H1 (cell line): ENCODE data around the gene RNF13. TPM values are rescaled to one million over a fixed set of nuclear protein-coding genes. Genes with fewer than 3 reads are reported as not detected.

ENCODE experiments used
- CTCF ChIA-PET: fragments of 300-600 bp; sonication (Branson Sonifier 250); formaldehyde crosslinking; loops from one replicate; lab custom pipeline; 2021; ENCODE audit not compliant: partially characterized antibody; lab: Charles Lee
- POLR2A ChIA-PET: fragments of 300-600 bp; sonication (Branson Sonifier 250); formaldehyde crosslinking; loops from one replicate; lab custom pipeline; 2021; ENCODE audit warnings: inconsistent platforms; ENCODE audit not compliant: partially characterized antibody; lab: Charles Lee
- DNase-seq, 2 experiments: peaks; one replicate each; pipeline versions ENCODE4 v3.0.0 to v3.0.0-alpha.2; 2010 to 2022; ENCODE audit warnings: low spot score in 2 of 2, low read depth in 1 of 2, mixed read lengths in 1 of 2
- FAIRE-seq: peaks from 2 replicates; lab custom pipeline; 2011; peaks lifted over from hg19 to GRCh38; lab: Jason Lieb, UNC
- H2AFZ ChIP-seq: 2 replicates; pipeline ENCODE4 v1.8.1; 2012; ENCODE audit warnings: low read length, inconsistent platforms
- H2AK5ac ChIP-seq: 2 replicates; pipeline ENCODE4 v1.6.1; 2013; ENCODE audit warnings: low read depth, low read length
- H2BK120ac ChIP-seq: replicated peaks from 2 replicates; pipeline ENCODE3; 2013; ENCODE audit warnings: low read depth, low read length, inconsistent platforms
- H2BK12ac ChIP-seq: 2 replicates; pipeline ENCODE4 v1.6.1; 2013; ENCODE audit warnings: low read depth, low read length
- H2BK15ac ChIP-seq: 2 replicates; pipeline ENCODE4 v1.6.1; 2013; ENCODE audit warnings: low read length
- H2BK20ac ChIP-seq: 2 replicates; pipeline ENCODE4 v1.6.1; 2013; ENCODE audit warnings: low read length
- H2BK5ac ChIP-seq: 2 replicates; pipeline ENCODE4 v1.6.1; 2013; ENCODE audit warnings: low read depth, low read length
- H3K14ac ChIP-seq: 2 replicates; pipeline ENCODE4 v1.6.1; 2013; ENCODE audit warnings: inconsistent platforms; ENCODE audit not compliant: insufficient read length
- H3K18ac ChIP-seq: 2 replicates; pipeline ENCODE4 v1.6.1; 2013; ENCODE audit warnings: low read length; ENCODE audit errors: extremely low read depth
- H3K23ac ChIP-seq: 2 replicates; pipeline ENCODE4 v1.6.1; 2013; ENCODE audit warnings: inconsistent platforms; ENCODE audit not compliant: insufficient read length
- H3K23me2 ChIP-seq: 2 replicates; pipeline ENCODE4 v1.6.1; 2013; ENCODE audit warnings: low read depth, low read length
- H3K27ac ChIP-seq: 2 replicates; pipeline ENCODE4 v1.6.1; 2011; ENCODE audit warnings: low read depth, low read length, inconsistent platforms
- H3K27me3 ChIP-seq, 4 experiments: replicated peaks in 1 of 4; 1 replicate in 1 of 4; 2 replicates in 3 of 4; pipeline versions ENCODE4 v1.6.1 to v1.8.1; 2011 to 2013; ENCODE audit warnings: low read length in 3 of 4, mild to moderate bottlenecking in 3 of 4, inconsistent platforms in 2 of 4, mixed read lengths in 2 of 4, moderate library complexity in 1 of 4; ENCODE audit not compliant: control insufficient read depth in 3 of 4, insufficient read depth in 3 of 4; ENCODE audit errors: extremely low read depth in 1 of 4
- H3K36me3 ChIP-seq, 4 experiments: 2 replicates each; pipeline versions ENCODE4 v1.6.1 to v1.8.1; 2011 to 2013; ENCODE audit warnings: mild to moderate bottlenecking in 4 of 4, low read length in 3 of 4, moderate library complexity in 2 of 4, control low read depth in 1 of 4, inconsistent platforms in 1 of 4; ENCODE audit not compliant: insufficient read depth in 4 of 4, control insufficient read depth in 2 of 4
- H3K4ac ChIP-seq: replicated peaks from 2 replicates; pipeline ENCODE3; 2013; ENCODE audit warnings: low read length, low read depth, mixed read lengths, inconsistent platforms; ENCODE audit not compliant: insufficient read length
- H3K4me1 ChIP-seq, 4 experiments: replicated peaks in 1 of 4; 1 replicate in 1 of 4; 2 replicates in 3 of 4; pipeline versions ENCODE4 v1.6.1 to v1.8.1; 2011 to 2013; ENCODE audit warnings: low read length in 3 of 4, inconsistent platforms in 2 of 4, mixed read lengths in 1 of 4; ENCODE audit not compliant: insufficient read depth in 4 of 4, control insufficient read depth in 3 of 4
- H3K4me2 ChIP-seq, 2 experiments: 2 replicates each; pipeline versions ENCODE4 v1.6.1 to v1.8.1; 2011 to 2013; ENCODE audit warnings: low read depth in 2 of 2, low read length in 2 of 2, control low read depth in 1 of 2, inconsistent platforms in 1 of 2, mild to moderate bottlenecking in 1 of 2; ENCODE audit not compliant: insufficient read depth in 1 of 2
- H3K4me3 ChIP-seq, 4 experiments: fragments of 200-600, 300-600 bp in 1 of 4; sonication (generic), shearing (Covaris generic), sonication (Bioruptor Twin) in 1 of 4; 2 replicates each; pipeline versions ENCODE4 v1.5.1 to v1.8.1; 2011 to 2016; ENCODE audit warnings: low read length in 4 of 4, low read depth in 3 of 4, control low read depth in 2 of 4, inconsistent platforms in 2 of 4, mild to moderate bottlenecking in 2 of 4, mixed read lengths in 1 of 4, moderate library complexity in 1 of 4; ENCODE audit not compliant: insufficient read depth in 2 of 4; ENCODE audit errors: extremely low read depth in 1 of 4
- H3K56ac ChIP-seq: replicated peaks from 2 replicates; pipeline ENCODE3; 2013; ENCODE audit warnings: low read depth, mild to moderate bottlenecking, mixed read lengths, low read length, inconsistent platforms; ENCODE audit not compliant: insufficient read length
- H3K79me1 ChIP-seq: 2 replicates; pipeline ENCODE4 v1.6.1; 2013; ENCODE audit warnings: low read depth, low read length, control low read depth
- H3K79me2 ChIP-seq, 2 experiments: 2 replicates each; pipeline versions ENCODE4 v1.6.1 to v1.8.1; 2012 to 2013; ENCODE audit warnings: low read length in 2 of 2, mild to moderate bottlenecking in 2 of 2, inconsistent platforms in 1 of 2; ENCODE audit not compliant: insufficient read depth in 2 of 2, control insufficient read depth in 1 of 2
- H3K9ac ChIP-seq, 4 experiments: replicated peaks in 1 of 4; 1 replicate in 1 of 4; 2 replicates in 3 of 4; pipeline versions ENCODE4 v1.6.1 to v1.8.1; 2011 to 2013; ENCODE audit warnings: low read depth in 3 of 4, low read length in 3 of 4, control low read depth in 2 of 4, mild to moderate bottlenecking in 2 of 4, moderate library complexity in 2 of 4, inconsistent platforms in 1 of 4; ENCODE audit errors: extremely low read depth in 1 of 4
- H3K9me3 ChIP-seq, 2 experiments: 2 replicates each; pipeline versions ENCODE4 v1.6.1 to v1.8.1; 2012 to 2013; ENCODE audit warnings: mild to moderate bottlenecking in 2 of 2, moderate library complexity in 2 of 2, control low read depth in 1 of 2, inconsistent platforms in 1 of 2, low read depth in 1 of 2, low read length in 1 of 2, mixed read lengths in 1 of 2; ENCODE audit not compliant: insufficient read depth in 2 of 2
- H4K20me1 ChIP-seq, 2 experiments: replicated peaks in 1 of 2; 2 replicates each; pipeline versions ENCODE3 to v1.8.1; 2011 to 2013; ENCODE audit warnings: inconsistent platforms in 2 of 2, low read length in 2 of 2, mild to moderate bottlenecking in 1 of 2; ENCODE audit not compliant: insufficient read depth in 2 of 2, control insufficient read depth in 1 of 2
- H4K5ac ChIP-seq: 2 replicates; pipeline ENCODE4 v1.6.1; 2013; ENCODE audit warnings: low read length, low read depth, mixed read lengths, inconsistent platforms; ENCODE audit not compliant: insufficient read length
- H4K8ac ChIP-seq: 2 replicates; pipeline ENCODE4 v1.8.0; 2013; ENCODE audit warnings: mild to moderate bottlenecking, moderate library complexity, low read length, inconsistent platforms; ENCODE audit not compliant: insufficient read depth; ENCODE audit errors: extremely low read depth
- H4K91ac ChIP-seq: replicated peaks from 2 replicates; pipeline ENCODE3; 2013; ENCODE audit warnings: low read length, mixed read lengths, inconsistent platforms; ENCODE audit not compliant: insufficient read length
- RNF2 ChIP-seq: fragments of 200-900, 300-1000 bp; sonication (generic); IDR thresholded peaks from 2 replicates; pipeline ENCODE4 v1.7.1; 2016; ENCODE audit warnings: borderline replicate concordance, low read depth, mild to moderate bottlenecking, antibody characterized with exemption, low read length; ENCODE audit not compliant: poor library complexity, severe bottlenecking; ENCODE audit errors: missing control alignments
- SAP30 ChIP-seq: fragments of 300-600 bp; sonication (generic); IDR thresholded peaks from 2 replicates; pipeline ENCODE4 v1.7.1; 2012; ENCODE audit warnings: low read length, moderate library complexity, mild to moderate bottlenecking, inconsistent platforms; ENCODE audit not compliant: insufficient read depth, insufficient replicate concordance
- WGBS, 2 experiments: shearing (Covaris generic) in 1 of 2; methylation state at CpG; one replicate each; pipeline versions ENCODE4 v1.1.6 to v1.1.7; 2013 to 2015; ENCODE audit warnings: low lambda C conversion rate in 2 of 2, mixed read lengths in 2 of 2, inconsistent platforms in 1 of 2, low coverage in 1 of 2, missing lambda C conversion rate in 1 of 2; ENCODE audit not compliant: insufficient replicate concordance in 2 of 2, insufficient coverage in 1 of 2, insufficient read length in 1 of 2; ENCODE audit errors: extremely low coverage in 1 of 2, missing lambda C conversion rate in 1 of 2; 5-methylcytosine and 5-hydroxymethylcytosine counted together
- polyA plus RNA-seq, 7 experiments: library from polyadenylated mRNA; depleted of rRNA in 3 of 7; stranded (reverse) in 5 of 7; unstranded in 2 of 7; fragments of >200 nt in 5 of 7; fragments of 200-250 nt in 2 of 7; gene quantifications; 1 replicate in 5 of 7; 2 replicates in 1 of 7; 4 replicates in 1 of 7; pipeline versions ENCODE4 v1.2.1 to v1.2.3, GENCODE V29; 2011 to 2013; ENCODE audit warnings: missing spikeins in 2 of 7, mixed read lengths in 2 of 7
- total RNA-seq: library from RNA; stranded (reverse); fragmentation: NEBNext Ultra II Directional; extraction: Animal tissue kit (Norgen Biotek cat#: 25700); gene quantifications from 2 replicates; pipeline ENCODE4 v1.2.1, GENCODE V29; 2021

Gene RNF13
- total and polyA plus RNA-seq, 2 of the 8 experiments (the other 6 are each of a cell fraction or from before 2014, with no cell fraction given): 19.4 to 35.4 TPM

DNA sequence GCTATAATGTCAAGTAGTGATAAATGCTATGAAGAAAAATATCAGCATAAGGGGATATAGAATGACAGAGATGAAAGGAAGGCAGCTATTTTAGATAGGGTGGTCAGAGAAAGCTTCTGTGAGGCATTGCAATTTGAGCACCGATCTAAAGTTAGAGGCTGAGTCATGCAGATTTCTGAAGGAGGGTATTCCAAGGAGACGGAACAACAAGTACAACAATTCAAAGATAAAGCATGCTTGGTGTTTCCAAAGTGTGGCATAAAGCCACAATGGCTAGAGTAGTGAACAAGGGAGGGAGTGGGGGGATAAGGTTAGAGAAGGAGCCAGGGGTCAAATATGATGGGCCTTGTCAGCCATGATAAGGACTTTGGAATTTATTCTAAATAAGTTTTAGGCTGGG, 85.8 kb downstream of the RNF13 start:
- H3K23ac ChIP-seq: no peak overlapping the region
- no peak overlapping the region for H3K14ac ChIP-seq
- no peaks in the 10 kb centered on the region for H3K4me1 ChIP-seq
- H2BK120ac ChIP-seq: no peak overlapping the region
- H3K79me2 ChIP-seq: no peaks in the 10 kb centered on the region
- no peak for TF ChIP-seq SAP30
- no peak for TF ChIP-seq RNF2
- TF ChIP-seq, all 59 proteins: peak for 0
- FAIRE-seq: no peak
- Histone ChIP-seq H2BK20ac (no peak overlapping the region), H3K18ac (no peak overlapping the region), H3K9ac (no peak overlapping the region), H2AK5ac (no peak overlapping the region), H3K9me3 (no peaks in the 10 kb centered on the region), H4K5ac (no peak overlapping the region), H4K91ac (no peak overlapping the region), H3K79me1 (no peaks in the 10 kb centered on the region), H3K36me3 (peaks cover 0 to 3% (median 0%) of the 10 kb centered on the region in 4 experiments; a peak in 1 of 8 replicates), H4K8ac (no peak overlapping the region), H2BK12ac (no peak overlapping the region), H2BK15ac (no peak overlapping the region), H4K20me1 (peaks cover 0 to 2% of the 10 kb centered on the region in 2 experiments), H3K27ac (no peak overlapping the region), H3K4ac (no peak overlapping the region), H2BK5ac (no peak overlapping the region), H3K4me2 (no peak overlapping the region), H3K56ac (no peak overlapping the region), H2AFZ (no peak overlapping the region), H3K4me3 (no peak overlapping the region), H3K27me3 (no peaks in the 10 kb centered on the region), H3K23me2 (no peaks in the 10 kb centered on the region; the same call in 1 of the 2 replicates)
- POLR2A ChIA-PET: interaction anchor here (1.0 kb wide), 1 partner anchor 25 kb away, joined by 3 read pairs; no protein-coding TSS in a partner anchor
- CTCF ChIA-PET: interaction anchor here (0.6 to 1.4 kb wide), 4 partner anchors 19 to 127 kb away, joined by 3 to 4 read pairs (median 3); no protein-coding TSS in a partner anchor
- DNase-seq: no peak
- WGBS, 2 experiments: 90% methylated on average over 2 of the region's 2 CpGs; no CpG with 5 or more reads in 1 of the 2 experiments
